ENCODE measurements around the gene CHI3L1. TPM values are rescaled to one million over a fixed set of nuclear protein-coding genes. Genes with fewer than 3 reads are reported as not detected.

CHI3L1 gene
- total and polyA plus RNA-seq, 12 donors: 0.15 to 14.3 (median 2.0) TPM; not detected in 1

DNA sequence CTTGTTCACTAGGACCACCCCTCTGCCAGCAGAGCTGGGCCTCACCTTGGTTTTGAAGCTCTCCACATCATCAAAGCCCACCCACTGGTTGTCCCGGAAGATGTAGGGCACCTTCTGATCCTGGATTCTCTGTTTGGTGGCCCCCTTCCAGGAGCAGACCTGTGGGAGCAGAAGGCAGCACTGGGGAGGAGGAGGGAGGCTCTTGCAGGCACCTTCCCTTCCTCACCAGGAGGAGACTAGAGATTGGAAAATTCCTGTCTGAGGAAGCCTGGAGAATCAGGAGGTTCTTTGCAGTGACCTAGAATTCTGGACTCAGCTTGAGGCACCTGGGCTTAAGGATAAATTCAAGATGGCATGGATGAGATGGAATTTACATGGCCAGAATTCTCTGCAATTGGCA is 32.7 kb upstream of the CHI3L1 start:
- TF ChIP-seq, protein P1, sequence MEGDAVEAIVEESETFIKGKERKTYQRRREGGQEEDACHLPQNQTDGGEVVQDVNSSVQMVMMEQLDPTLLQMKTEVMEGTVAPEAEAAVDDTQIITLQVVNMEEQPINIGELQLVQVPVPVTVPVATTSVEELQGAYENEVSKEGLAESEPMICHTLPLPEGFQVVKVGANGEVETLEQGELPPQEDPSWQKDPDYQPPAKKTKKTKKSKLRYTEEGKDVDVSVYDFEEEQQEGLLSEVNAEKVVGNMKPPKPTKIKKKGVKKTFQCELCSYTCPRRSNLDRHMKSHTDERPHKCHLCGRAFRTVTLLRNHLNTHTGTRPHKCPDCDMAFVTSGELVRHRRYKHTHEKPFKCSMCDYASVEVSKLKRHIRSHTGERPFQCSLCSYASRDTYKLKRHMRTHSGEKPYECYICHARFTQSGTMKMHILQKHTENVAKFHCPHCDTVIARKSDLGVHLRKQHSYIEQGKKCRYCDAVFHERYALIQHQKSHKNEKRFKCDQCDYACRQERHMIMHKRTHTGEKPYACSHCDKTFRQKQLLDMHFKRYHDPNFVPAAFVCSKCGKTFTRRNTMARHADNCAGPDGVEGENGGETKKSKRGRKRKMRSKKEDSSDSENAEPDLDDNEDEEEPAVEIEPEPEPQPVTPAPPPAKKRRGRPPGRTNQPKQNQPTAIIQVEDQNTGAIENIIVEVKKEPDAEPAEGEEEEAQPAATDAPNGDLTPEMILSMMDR (IDR thresholded peaks at IDR 0.05): no peak
- no peak for DNase-seq

DNA sequence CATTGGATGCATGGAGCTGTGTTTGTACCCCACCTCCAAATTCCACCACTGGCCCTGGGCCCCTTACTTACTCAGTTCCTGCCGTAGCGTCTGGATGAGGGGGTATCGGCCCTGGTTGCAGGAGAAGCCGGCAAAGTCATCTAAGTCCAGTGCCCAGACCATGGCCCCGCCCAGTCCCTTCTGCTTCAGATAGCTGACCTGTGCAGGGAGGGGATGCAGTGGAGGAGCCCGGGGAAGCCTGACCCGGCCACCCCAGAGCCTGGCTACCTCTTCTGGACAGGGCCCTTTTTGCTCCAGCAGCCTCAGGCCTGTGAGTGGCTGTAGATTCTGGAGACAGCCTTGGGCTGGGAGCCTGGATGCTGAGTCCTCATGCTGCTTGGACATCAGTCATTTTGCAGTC is 31.2 kb upstream of the CHI3L1 start:
- 78 to 83% methylated on average over 7 of the region's 7 CpGs for WGBS, 2 donors
- no peaks in the 10 kb centered on the region for H3K36me3 ChIP-seq
- TF ChIP-seq, protein P1 (IDR thresholded peaks at IDR 0.05): no peak
- DNase-seq (no peak), ATAC-seq (no peak)
- no peak overlapping the region for H3K4me3 ChIP-seq
- no peaks in the 10 kb centered on the region for H3K9me3 ChIP-seq
- peaks cover 0 to 16% (median 12%) of the 10 kb centered on the region in 7 donors for H3K27me3 ChIP-seq
- no peak overlapping the region for H3K27ac ChIP-seq
- peaks cover 0 to 15% (median 0%) of the 10 kb centered on the region in 9 donors for H3K4me1 ChIP-seq
- intact Hi-C loops (cut with DNase I): loop anchor here in 7 of 10 donors (2.0 to 5.0 kb wide), 5 partner anchors 95 to 179 kb away; no protein-coding TSS in a partner anchor

More for the DNA sequence above, 32.7 kb upstream of the CHI3L1 start:
- peaks cover 0 to 15% (median 0%) of the 10 kb centered on the region in 9 donors for H3K4me1 ChIP-seq
- ATAC-seq: no peak
- WGBS, 2 donors: 75 to 79% methylated on average over 1 of the region's 1 CpG
- intact Hi-C loops (cut with DNase I): loop anchor here in 3 of 10 donors (1.0 to 5.0 kb wide), 3 partner anchors 97 to 179 kb away; no protein-coding TSS in a partner anchor
- H3K9me3 ChIP-seq: no peaks in the 10 kb centered on the region
- no peak overlapping the region for H3K4me3 ChIP-seq
- no peak overlapping the region for H3K27ac ChIP-seq
- H3K27me3 ChIP-seq: peaks cover 0 to 26% (median 19%) of the 10 kb centered on the region in 7 donors
- no peaks in the 10 kb centered on the region for H3K36me3 ChIP-seq

- H3K4me3 ChIP-seq: no peak overlapping the region
- DNase-seq: no peak
- TF ChIP-seq, protein P1 (IDR thresholded peaks at IDR 0.05): no peak
- H3K9me3 ChIP-seq: no peaks in the 10 kb centered on the region
- no peak overlapping the region for H3K27ac ChIP-seq
- H3K36me3 ChIP-seq: no peaks in the 10 kb centered on the region
- H3K27me3 ChIP-seq: peaks cover 0 to 16% (median 11%) of the 10 kb centered on the region in 7 donors
- peaks cover 0 to 15% (median 0%) of the 10 kb centered on the region in 9 donors for H3K4me1 ChIP-seq
- 62 to 70% methylated on average over 6 of the region's 6 CpGs for WGBS, 2 donors
- intact Hi-C loops (cut with DNase I): loop anchor here in 7 of 10 donors (2.0 to 5.0 kb wide), 5 partner anchors 95 to 178 kb away; no protein-coding TSS in a partner anchor
- ATAC-seq: peak in 4 of 8 donors; percentile 6 to 29 (median 16)
Measured at GRCh38 chr1:203217139-203217655, 30.7 kb upstream of the CHI3L1 start.

DNA sequence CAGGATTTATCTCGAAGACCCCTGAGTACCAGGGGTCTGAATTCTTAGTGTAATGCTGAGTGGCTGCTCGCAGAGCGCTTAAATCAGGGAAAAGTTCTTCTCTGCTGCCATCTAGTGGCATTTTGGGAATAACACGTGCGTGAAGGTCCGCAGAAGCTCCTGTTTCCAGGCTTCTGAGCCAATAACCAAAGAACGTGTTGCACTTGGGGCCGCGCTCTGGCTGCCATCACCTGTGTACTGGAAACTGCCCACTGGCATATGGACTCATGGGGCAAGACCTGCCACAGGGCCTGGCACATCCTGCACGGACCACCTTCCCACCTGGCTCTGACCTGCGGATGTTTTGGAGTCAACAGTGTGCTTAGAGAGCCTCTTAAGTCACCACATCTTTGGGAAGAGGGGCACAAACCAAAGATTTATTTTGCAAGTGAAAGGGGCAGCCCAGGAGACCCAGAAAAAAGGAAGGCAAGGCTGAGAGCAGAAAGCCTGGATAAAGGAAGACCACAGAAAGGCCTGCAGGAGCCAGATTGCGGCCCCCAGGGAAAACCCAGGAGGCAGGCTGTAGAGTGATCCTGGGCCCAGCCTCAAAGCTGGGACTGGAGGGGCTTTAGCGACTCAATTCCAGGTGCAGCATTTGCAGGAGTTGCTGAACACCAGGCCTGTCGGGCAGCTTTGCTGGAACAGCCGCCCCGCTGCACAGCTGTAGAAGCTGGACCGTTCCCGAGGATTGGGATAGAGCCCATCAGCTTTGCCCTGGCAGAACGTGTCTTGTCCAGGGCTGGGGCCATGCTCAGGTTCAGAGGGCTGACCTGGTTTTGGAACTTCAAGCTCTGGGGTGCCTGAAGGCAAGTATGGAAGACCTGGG is 30.0 kb upstream of the CHI3L1 start:
- TF ChIP-seq, protein P1 (IDR thresholded peaks at IDR 0.05): peak; percentile 75 to 91 (median 82)
- Histone ChIP-seq H3K9me3 (no peaks in the 10 kb centered on the region), H3K36me3 (no peaks in the 10 kb centered on the region), H3K27me3 (peaks cover 0 to 16% (median 11%) of the 10 kb centered on the region in 7 donors), H3K27ac (no peak overlapping the region), H3K4me1 (peaks cover 0 to 15% (median 0%) of the 10 kb centered on the region in 9 donors), H3K4me3 (no peak overlapping the region)
- DNase-seq (peak in 1 of 2 donors; percentile 58), ATAC-seq (peak; percentile 55 to 88 (median 76))
- 32 to 36% methylated on average over 19 of the region's 19 CpGs for WGBS, 2 donors
- intact Hi-C loops (cut with DNase I): loop anchor here in 9 of 10 donors (1.0 to 5.0 kb wide), 9 partner anchors 94 to 178 kb away; no protein-coding TSS in a partner anchor
